ENCODE measurements around the gene SLC10A7. TPM values are rescaled to one million over a fixed set of nuclear protein-coding genes. Genes with fewer than 3 reads are reported as not detected.

SLC10A7 gene
- total RNA-seq, 1 donor, result 9.0 TPM

DNA sequence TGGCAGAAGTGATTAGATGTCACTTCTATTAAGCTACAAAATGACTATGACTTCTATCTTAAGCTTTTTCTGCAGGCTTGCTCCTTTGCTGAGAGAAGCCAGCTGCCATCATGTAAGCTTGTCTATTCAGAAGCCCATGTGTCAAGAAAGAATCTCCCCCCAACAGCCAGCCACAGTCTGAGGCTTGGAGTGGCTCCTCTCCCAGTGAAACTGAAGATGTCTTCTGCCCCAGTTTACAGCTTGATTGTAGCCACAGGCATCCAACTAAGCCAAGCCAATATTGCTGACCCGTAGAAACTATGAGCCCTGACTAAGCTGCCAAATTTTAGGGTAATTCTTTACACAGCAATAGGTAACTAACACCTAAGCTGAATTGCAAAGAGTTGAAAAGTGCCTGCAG lies 26.7 kb upstream of the SLC10A7 start:
- TF ChIP-seq, protein P1, sequence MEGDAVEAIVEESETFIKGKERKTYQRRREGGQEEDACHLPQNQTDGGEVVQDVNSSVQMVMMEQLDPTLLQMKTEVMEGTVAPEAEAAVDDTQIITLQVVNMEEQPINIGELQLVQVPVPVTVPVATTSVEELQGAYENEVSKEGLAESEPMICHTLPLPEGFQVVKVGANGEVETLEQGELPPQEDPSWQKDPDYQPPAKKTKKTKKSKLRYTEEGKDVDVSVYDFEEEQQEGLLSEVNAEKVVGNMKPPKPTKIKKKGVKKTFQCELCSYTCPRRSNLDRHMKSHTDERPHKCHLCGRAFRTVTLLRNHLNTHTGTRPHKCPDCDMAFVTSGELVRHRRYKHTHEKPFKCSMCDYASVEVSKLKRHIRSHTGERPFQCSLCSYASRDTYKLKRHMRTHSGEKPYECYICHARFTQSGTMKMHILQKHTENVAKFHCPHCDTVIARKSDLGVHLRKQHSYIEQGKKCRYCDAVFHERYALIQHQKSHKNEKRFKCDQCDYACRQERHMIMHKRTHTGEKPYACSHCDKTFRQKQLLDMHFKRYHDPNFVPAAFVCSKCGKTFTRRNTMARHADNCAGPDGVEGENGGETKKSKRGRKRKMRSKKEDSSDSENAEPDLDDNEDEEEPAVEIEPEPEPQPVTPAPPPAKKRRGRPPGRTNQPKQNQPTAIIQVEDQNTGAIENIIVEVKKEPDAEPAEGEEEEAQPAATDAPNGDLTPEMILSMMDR (IDR thresholded peaks at IDR 0.05; ENCODE audit: extremely low read depth, low read depth, low read length), result no peak
- no peak for DNase-seq (ENCODE audit: insufficient read length, low spot score, missing footprints)
- Histone ChIP-seq H3K4me3 (ENCODE audit: insufficient read depth, low read length) (no peak overlapping the region), H3K79me2 (ENCODE audit: insufficient read depth, low read length) (no peaks in the 10 kb centered on the region), H3K4me1 (ENCODE audit: insufficient read depth, low read length) (no peaks in the 10 kb centered on the region), H3K9me3 (ENCODE audit: low read depth, low read length) (no peaks in the 10 kb centered on the region), H3K27ac (ENCODE audit: low read depth, low read length) (no peak overlapping the region), H3K36me3 (ENCODE audit: insufficient read depth, low read length) (no peaks in the 10 kb centered on the region), H3K4me2 (ENCODE audit: insufficient read depth, low read length) (no peak overlapping the region), H2AFZ (ENCODE audit: low read length) (no peak overlapping the region), H3K27me3 (ENCODE audit: insufficient read depth, low read length) (no peaks in the 10 kb centered on the region), H4K20me1 (ENCODE audit: insufficient read depth, low read length) (no peaks in the 10 kb centered on the region)

DNA sequence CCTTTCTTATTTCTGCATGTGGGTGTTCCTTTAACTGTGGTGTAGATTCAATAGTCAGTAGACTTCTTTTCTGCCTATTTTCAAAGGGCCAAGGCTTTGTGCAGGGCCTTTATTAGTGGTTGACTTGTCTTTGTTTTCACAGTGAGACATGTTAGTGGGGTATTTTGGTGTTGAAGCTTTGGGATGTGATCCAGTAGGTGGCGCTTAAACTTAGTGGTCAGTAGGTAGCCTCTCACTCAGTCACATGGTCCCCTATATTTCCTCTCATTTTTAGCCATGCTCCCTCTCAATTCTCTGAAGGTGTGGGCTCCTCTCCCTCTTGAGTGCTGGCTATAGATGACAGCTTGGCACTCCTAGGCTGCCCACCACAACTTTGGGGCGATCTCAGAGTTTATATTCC lies 23.4 kb upstream of the SLC10A7 start:
- H3K36me3 ChIP-seq (ENCODE audit: insufficient read depth, low read length), result no peaks in the 10 kb centered on the region
- no peaks in the 10 kb centered on the region for H3K4me1 ChIP-seq (ENCODE audit: insufficient read depth, low read length)
- H4K20me1 ChIP-seq (ENCODE audit: insufficient read depth, low read length), result no peaks in the 10 kb centered on the region
- no peaks in the 10 kb centered on the region for H3K9me3 ChIP-seq (ENCODE audit: low read depth, low read length)
- DNase-seq (ENCODE audit: insufficient read length, low spot score, missing footprints), result no peak
- H3K79me2 ChIP-seq (ENCODE audit: insufficient read depth, low read length), result no peaks in the 10 kb centered on the region
- H3K27ac ChIP-seq (ENCODE audit: low read depth, low read length), result no peak overlapping the region
- H3K4me2 ChIP-seq (ENCODE audit: insufficient read depth, low read length), result no peak overlapping the region
- no peak overlapping the region for H2AFZ ChIP-seq (ENCODE audit: low read length)
- H3K4me3 ChIP-seq (ENCODE audit: insufficient read depth, low read length), result no peak overlapping the region
- TF ChIP-seq, protein P1 (IDR thresholded peaks at IDR 0.05; ENCODE audit: extremely low read depth, low read depth, low read length), result peak; percentile 46
- no peaks in the 10 kb centered on the region for H3K27me3 ChIP-seq (ENCODE audit: insufficient read depth, low read length)

DNA sequence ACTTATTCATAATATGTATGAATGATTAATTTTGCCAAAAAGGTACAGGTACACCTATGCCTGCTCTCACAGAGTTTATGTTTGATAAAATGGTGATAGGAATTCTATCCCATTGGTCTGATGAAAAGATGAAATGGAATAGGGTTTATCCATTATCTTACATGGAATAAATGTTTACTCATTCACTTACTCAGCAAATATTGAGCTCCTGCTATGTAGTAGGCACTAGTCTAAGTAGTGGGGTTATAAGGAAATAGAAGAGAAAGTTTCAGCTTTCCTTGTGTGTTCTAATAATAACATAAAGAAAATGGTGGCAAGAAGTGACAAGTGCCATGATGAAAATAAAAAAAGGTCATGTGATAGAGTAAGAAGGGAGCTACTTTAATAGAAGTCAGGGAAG lies 12.4 kb upstream of the SLC10A7 start:
- Histone ChIP-seq H3K27ac (ENCODE audit: low read depth, low read length) (no peak overlapping the region), H3K36me3 (ENCODE audit: insufficient read depth, low read length) (no peaks in the 10 kb centered on the region), H3K9me3 (ENCODE audit: low read depth, low read length) (no peaks in the 10 kb centered on the region), H3K4me3 (ENCODE audit: insufficient read depth, low read length) (no peak overlapping the region), H2AFZ (ENCODE audit: low read length) (no peak overlapping the region), H3K27me3 (ENCODE audit: insufficient read depth, low read length) (no peaks in the 10 kb centered on the region), H3K79me2 (ENCODE audit: insufficient read depth, low read length) (no peaks in the 10 kb centered on the region), H3K4me2 (ENCODE audit: insufficient read depth, low read length) (no peak overlapping the region), H4K20me1 (ENCODE audit: insufficient read depth, low read length) (no peaks in the 10 kb centered on the region), H3K4me1 (ENCODE audit: insufficient read depth, low read length) (no peaks in the 10 kb centered on the region)
- TF ChIP-seq, protein P1 (IDR thresholded peaks at IDR 0.05; ENCODE audit: extremely low read depth, low read depth, low read length), result no peak
- DNase-seq (ENCODE audit: insufficient read length, low spot score, missing footprints), result no peak

DNA sequence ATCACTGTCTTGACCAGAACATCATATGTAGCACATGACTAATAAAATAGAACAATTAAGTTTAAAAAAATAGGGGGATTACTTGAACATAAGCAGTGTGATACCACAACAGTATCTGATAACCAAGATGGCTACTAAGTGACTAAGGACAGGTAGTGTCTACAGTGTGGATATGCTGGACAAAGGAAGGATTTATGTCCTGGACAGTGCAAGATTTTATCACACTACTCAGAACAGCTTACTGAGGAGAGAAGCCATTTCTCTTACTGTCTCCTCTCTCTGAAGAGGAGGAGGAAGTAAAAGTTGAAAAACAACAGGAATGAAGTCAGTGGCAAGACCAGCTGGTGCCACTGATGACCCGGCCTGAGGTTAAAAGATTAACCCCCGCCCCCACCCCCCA lies 4.0 kb upstream of the SLC10A7 start:
- Histone ChIP-seq H3K4me1 (ENCODE audit: insufficient read depth, low read length) (peaks cover 4% of the 10 kb centered on the region), H3K27me3 (ENCODE audit: insufficient read depth, low read length) (no peaks in the 10 kb centered on the region), H3K27ac (ENCODE audit: low read depth, low read length) (no peak overlapping the region), H3K4me3 (ENCODE audit: insufficient read depth, low read length) (no peak overlapping the region), H3K79me2 (ENCODE audit: insufficient read depth, low read length) (peaks cover 8% of the 10 kb centered on the region), H3K36me3 (ENCODE audit: insufficient read depth, low read length) (no peaks in the 10 kb centered on the region), H4K20me1 (ENCODE audit: insufficient read depth, low read length) (no peaks in the 10 kb centered on the region), H3K4me2 (ENCODE audit: insufficient read depth, low read length) (no peak overlapping the region), H3K9me3 (ENCODE audit: low read depth, low read length) (no peaks in the 10 kb centered on the region), H2AFZ (ENCODE audit: low read length) (no peak overlapping the region)
- TF ChIP-seq, protein P1 (IDR thresholded peaks at IDR 0.05; ENCODE audit: extremely low read depth, low read depth, low read length), result no peak
- no peak for DNase-seq (ENCODE audit: insufficient read length, low spot score, missing footprints)
